GM19438 (cell line): ENCODE data around the gene IARS1.

Source experiments
- ATAC-seq: cut with Tn5 transposase; IDR thresholded peaks from one replicate; pipeline ENCODE4 v1.9.1; 2021; ENCODE audit warnings: low read depth; ENCODE audit not compliant: unreplicated experiment

Gene IARS1

GRCh38 chr9:92293452-92294296, at the start of gene IARS1:
Gene IARS1 (minus strand): TSS chr9:92293697. CDS start chr9:92289419, 4,278 bp downstream.
- ATAC-seq = peak; percentile 86

GRCh38 chr9:92342825-92343488, 49.5 kb upstream of the IARS1 start:
- ATAC-seq = no peak

GRCh38 chr9:92341578-92341977, 48.1 kb upstream of the IARS1 start:
- no peak for ATAC-seq

- ATAC-seq = no peak
These were observed 39.8 kb upstream of the IARS1 start for GRCh38 chr9:92333282-92333634.

- no peak for ATAC-seq
These were observed 39.2 kb upstream of the IARS1 start for GRCh38 chr9:92332577-92333281.

GRCh38 chr9:92328225-92328624, 34.7 kb upstream of the IARS1 start:
- ATAC-seq = no peak

- ATAC-seq = no peak
These were observed 33.9 kb upstream of the IARS1 start for GRCh38 chr9:92327283-92327850.

GRCh38 chr9:92325991-92326500, 32.5 kb upstream of the IARS1 start:
- no peak for ATAC-seq

- ATAC-seq = peak; percentile 92
These were observed 31.9 kb upstream of the IARS1 start, which contains the start of the genes CENPP and NOL8 for GRCh38 chr9:92325269-92325990. Gene CENPP (plus strand): TSS chr9:92325953. Gene NOL8 (minus strand): TSS chr9:92325350. CDS start chr9:92324161, 1,189 bp downstream.

- peak; percentile 27 for ATAC-seq
These were observed 31.4 kb upstream of the IARS1 start for GRCh38 chr9:92324889-92325268.

GRCh38 chr9:92324431-92324830, 30.9 kb upstream of the IARS1 start:
- ATAC-seq = no peak

- no peak for ATAC-seq
These were observed 22.0 kb upstream of the IARS1 start for GRCh38 chr9:92315456-92315855.

GRCh38 chr9:92313624-92314012, 20.1 kb upstream of the IARS1 start:
- ATAC-seq = no peak

GRCh38 chr9:92312887-92313623, 19.6 kb upstream of the IARS1 start:
- no peak for ATAC-seq

GRCh38 chr9:92310562-92310961, 17.1 kb upstream of the IARS1 start:
- no peak for ATAC-seq

GRCh38 chr9:92308893-92309292, 15.4 kb upstream of the IARS1 start:
- no peak for ATAC-seq

GRCh38 chr9:92300936-92301335, 7.4 kb upstream of the IARS1 start:
- ATAC-seq = no peak

- ATAC-seq = no peak
These were observed 5.6 kb upstream of the IARS1 start for GRCh38 chr9:92299116-92299515.

- ATAC-seq = no peak
These were observed 4.5 kb upstream of the IARS1 start for GRCh38 chr9:92298036-92298435.
